HG03432 (cell line): Measurements from ENCODE around the gene ZNF274.
"Not testable (repeated sequence)": the region's sequence is repeated elsewhere in the genome, so short reads cannot be mapped to it uniquely, and the experiment has no call there.

Experiments used
- ATAC-seq: cut with Tn5 transposase; IDR thresholded peaks from one replicate; pipeline ENCODE4 v1.9.1; 2021; ENCODE audit warnings: mild to moderate bottlenecking, moderate library complexity; ENCODE audit not compliant: unreplicated experiment

Gene ZNF274

DNA sequence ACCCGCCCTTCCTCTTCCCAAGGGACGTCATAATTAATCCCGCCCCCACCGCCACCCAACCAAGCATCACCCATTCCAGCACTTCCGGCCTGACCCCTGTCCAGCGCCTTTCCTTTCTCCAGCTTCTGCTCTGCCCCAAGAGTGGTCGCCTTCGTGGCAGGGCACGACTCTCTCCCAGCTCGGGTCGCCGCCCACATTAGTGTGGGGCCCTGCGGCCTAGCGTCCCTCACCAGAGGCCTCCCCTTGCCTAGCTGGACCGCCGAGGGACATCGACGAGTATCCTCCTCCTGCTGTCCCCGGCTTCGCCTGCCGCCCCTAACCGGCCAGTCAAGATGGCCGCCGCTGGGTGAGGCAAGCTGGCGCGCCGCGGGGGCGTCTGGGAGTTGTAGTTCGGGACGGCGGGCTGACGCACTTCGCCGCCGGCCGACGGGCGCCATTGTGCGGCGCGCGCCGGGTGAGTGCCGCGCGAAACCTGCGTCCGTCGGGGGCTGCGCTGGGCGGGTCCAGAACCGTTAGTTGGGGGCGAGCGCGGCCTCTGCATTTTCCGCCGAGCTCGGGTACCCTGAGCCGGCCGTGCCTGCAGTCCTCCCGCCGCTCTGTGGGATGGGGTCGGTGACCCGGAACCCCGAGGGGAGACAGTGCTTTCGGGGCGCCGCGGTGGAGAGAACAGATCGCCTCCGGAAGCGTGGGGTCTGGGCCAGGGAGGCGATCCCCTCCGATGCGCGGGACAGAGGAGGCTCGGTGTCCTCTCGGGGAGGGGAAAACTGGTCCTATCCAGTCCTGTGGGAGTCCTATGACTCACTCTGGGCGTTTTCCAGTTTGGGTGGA is at the start of gene ZNF274:
Gene ZNF274 (plus strand): TSS at position 73 of the 828 bp plus-strand sequence. CDS start 905 bp downstream, outside the sequence.
- ATAC-seq = peak; percentile 95

DNA sequence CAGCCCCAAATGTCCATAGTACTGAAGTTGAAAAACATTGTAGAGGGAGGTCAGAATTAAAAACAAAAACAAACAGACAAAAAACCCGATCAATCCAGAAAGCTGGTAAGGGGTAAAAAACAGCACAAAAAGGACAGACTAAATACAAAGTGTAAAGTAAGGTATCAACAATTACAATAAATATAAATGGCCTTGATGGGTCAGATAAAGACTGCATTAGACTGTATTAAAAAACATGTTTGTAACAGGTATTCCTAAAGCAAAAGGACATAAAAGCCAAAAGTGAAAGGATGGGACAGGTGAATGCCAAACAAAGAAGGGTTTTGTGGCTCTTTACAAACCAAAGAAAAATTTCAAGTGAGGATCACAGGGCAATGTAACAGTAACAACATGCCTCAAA is 48.6 kb upstream of the ZNF274 start:
- ATAC-seq = no peak

DNA sequence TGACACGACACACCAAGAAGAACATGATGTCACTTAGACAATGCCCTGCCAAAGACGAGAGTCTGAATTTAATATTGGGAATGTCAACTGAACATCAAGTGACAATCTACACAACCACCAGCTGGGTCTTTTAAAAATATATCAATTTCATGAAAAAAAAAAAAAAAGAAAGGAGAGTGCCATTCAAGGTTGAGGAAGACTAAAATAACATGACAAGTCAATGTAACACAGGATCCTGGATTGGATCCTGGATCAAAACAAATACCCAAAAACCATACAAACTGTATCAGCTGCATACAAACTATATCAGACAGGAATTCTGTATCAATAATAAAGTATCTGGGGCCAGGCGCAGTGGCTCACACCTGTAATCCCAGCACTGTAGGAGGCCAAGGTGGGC is 37.0 kb upstream of the ZNF274 start:
- ATAC-seq = no peak

DNA sequence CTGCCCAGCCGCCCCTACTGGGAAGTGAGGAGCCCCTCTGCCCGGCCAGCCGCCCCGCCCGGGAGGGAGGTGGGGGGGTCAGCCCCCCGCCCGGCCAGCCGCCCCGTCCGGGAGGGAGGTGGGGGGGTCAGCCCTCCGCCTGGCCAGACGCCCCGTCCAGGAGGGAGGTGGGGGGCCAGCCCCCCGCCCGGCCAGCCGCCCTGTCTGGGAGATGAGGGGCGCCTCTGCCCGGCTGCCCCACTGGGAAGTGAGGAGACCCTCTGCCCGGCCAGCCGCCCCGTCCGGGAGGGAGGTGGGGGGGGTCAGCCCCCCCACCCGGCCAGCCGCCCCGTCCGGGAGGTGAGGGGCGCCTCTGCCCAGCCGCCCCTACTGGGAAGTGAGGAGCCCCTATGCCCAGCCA is 35.4 kb upstream of the ZNF274 start:
- not testable (repeated sequence) for ATAC-seq

DNA sequence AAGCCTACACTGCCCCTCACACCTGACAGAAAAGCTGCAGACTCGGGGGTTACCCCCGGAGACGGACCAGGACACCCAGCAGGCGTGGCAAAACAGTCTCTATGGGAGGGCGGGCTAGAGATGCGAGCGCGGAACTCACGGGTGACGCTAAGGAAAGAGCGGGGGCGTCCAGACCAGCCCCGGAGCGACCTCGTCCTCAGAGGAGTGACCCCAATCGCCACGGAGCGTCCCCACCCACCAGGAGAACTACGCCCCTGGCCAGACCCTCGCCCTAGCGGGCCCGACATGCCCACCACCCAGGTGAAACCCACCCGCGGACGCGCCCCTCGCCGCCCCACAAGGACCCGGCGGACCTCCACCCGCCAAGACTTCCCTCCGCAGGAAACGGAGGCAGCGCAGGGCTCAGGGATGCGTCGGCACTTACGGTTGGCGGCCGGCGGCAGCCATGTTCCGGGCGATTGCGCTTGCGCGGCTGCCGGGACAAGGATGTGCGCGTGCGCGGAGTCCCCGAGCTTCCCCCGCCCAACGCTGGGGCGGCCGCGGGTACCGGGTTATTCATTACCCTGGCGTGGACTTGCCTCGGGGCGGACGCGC is 32.4 kb upstream of the ZNF274 start, which contains the start of gene ZNF329:
Gene ZNF329 (minus strand): TSS at position 462 of the 594 bp plus-strand sequence. CDS start 21,286 bp downstream, outside the sequence.
- ATAC-seq = peak; percentile 74

DNA sequence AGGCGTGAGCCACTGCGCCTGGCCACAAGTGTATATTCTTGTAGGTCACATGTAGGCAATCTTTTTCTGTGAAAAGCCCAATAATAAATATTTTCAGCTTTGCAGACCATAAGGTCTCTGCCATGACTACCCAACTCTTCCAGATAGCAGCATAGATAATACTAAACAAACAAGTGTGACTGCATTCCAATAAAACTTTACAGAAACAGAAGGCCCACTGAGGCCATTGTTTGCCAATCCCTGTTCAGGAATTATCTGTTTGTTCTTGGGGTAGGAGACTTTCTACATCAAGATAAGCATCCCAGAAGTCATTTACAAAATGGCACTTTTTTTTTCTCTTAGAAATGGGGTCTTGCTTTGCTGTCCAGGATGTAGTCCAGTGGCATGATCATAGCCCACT is 29.5 kb upstream of the ZNF274 start:
- no peak for ATAC-seq

DNA sequence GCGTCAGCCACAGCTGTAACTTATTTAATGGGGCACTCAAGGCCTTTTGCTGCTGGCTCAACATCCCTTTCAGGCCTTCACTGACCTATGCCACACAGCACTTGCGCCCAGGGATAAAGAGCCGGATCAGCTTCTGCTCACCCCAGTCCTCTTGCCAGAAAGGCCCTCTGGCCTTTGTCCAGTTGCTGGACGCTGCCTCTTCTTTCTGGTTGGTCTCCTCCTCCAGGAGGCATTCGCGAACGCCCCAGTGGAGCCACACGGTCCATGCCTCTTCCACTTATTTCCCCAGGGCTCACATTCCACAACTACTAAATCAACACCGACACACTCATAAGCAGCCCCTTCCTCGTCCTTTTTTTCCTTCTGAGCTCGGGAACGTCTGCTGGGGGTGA is 28.6 kb upstream of the ZNF274 start:
- ATAC-seq = no peak

DNA sequence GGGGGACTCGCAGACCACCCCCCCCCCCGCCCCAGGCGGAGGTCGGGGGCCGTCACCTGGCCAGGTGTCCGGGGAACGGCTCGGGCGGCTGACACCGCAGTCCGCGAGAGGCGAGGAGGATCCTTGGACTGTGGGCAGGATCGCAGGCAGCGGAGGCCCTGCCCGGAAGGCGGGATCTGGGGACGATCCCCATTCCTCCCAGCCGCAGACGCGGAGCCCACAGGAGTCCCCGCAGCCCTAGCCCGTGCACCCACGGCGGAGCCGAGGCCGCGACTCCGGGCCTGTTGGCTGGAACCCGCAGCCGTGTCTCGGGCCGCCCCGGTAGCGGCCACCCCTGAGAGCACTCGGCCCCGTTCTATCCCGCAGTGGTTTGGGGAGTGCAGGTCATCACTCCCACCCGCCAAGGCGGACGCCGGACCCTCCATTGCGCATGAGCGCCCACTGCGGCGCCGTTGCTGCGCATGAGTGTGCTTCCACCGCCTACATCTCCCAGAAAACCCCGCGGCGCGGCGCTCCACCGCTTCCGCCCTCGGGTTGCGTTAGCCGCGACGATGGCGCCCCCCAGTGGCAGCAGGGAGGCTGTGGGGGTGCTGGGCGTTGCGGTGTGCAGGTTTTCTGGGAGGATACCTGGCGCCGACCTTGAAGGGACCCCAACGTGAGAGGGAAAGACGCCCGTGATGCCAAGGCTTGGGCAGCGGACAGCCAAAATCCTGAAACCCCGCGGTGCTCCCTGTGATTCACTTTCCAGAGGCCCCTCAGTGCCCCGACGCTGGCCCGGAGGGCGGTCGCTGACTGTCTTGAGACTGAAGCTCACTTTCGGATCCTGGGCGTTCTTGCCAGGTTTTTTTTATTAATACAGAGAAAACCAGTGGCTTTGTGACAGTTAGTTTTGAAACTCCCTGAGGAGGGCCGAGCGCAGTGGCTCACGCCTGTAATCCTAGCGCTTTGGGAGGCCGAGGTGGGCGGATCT is 27.9 kb upstream of the ZNF274 start:
- ATAC-seq = peak; percentile 77

DNA sequence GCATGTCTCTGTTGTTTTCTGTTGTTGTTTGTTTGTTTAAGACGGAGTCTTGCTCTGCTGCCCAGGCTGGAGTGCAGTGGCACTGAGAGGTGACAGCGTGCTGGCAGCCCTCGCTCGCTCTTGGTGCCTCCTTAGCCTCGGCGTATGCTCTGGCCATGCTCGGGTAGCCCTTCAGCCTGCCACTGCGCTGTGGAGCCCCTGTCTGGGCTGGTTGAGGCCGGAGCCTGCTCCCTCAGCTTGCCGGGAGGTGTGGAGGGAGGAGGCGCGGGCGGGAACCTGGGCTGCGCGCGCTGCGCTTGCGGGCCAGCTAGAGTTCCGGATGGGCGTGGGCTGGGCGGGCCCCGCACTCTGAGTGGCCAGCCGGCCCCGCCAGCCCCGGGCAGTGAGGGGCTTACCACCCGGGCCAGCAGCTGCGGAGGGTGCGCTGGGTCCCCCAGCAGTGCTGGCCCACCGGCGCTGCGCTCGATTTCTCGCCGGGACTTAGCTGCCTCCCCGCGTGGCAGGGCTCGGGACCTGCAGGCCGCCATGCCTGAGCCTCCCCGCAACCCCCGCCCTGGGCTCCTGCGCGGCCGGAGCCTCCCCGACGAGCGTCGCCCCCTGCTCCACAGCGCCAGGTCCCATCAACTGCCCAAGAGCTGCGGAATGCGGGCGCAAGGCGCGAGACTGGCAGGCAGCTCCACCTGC is 25.7 kb upstream of the ZNF274 start:
- no peak for ATAC-seq

DNA sequence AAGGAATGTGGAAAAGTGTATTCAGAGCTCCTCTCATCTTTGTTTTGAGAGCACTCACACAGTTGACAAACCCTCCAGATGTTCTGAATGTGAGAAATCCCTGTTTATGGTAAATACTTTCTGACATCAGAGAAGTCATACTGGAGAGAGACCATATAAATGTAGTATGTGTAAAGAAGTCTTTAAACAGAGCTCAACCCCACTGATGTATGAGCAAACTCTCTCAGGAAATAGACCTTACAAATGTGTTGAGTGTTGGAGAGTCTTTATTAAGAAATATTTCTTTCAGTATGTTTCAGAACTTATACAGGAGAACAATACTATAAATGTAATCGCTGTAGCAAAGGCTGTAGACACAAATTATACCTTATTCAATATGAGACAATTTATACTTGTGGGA is 16.6 kb upstream of the ZNF274 start:
- ATAC-seq = no peak

DNA sequence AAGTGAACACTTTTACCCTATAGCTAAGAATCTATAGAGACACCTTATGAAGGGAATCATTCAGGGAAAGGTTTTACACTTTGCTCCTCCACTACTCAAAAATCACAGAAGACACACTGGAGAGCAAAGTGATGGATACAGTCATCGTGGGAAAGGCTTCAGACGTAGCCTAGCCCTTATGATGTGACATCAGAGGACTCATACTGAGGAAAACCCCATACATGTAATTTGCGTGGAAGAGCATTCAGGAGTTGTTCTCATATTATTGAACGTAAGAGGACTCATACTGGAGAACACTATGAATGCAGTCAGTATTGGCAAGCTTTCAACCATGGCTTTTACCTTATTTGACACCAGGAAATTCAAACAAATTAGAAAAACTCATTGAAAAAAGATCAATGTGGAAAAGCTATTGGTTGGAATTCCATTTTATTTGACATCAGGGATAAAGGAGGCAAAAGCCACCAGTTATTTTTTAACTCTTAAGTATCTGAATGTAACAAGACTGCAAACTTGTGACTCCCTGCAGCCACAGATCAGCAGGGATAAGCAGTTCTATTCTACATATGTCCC is 16.1 kb upstream of the ZNF274 start:
- no peak for ATAC-seq

DNA sequence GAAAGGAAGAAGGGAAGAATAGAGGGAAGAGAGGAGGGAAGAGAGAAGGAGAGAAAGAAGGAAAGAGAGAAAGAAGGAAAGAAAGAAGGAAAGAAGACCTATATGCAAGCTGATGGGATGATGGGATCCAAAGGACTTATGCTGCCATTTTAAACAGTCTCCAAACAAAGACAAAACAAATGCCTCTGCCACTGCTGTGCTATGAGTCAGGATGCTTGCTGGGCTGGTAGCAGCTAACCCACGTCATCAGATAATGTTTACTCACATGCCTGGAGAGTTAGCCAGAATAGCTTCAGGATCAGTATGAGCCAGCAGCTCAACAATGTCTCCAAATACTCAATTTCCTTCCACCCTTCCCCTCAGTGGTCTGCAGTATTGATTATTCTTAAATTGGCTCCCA is 12.0 kb upstream of the ZNF274 start:
- ATAC-seq = no peak

DNA sequence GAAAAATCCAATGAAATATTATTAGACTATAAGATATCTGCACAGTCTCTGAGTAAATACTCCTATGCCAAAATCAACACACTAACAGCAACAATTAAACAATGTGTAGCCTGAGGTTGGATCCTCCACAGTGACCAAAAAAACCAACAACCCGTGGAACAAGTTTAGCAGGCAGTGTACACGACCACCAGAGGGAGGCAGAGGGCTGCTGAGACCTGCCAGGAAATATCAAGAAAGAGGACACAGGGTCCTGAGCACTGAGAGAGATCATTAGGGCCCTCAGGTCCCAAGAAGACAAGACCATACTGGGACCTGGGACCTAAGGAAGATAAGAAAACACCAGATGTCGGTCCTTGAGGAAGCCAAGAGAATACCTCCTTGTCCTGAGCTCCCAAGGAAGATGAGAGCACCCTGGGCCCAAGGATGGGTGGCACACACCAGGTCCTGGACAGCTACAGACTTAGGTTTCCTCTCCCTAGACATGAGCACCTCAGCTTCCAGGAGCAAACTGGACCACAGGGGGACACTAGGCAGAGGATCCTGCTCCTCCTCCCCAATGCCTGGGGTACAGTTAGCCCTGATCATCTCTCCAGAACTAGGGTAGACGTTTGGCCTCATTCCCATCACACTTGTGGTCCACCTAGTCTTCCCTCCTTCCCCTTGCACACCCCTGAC is 822 bp upstream of the ZNF274 start:
- no peak for ATAC-seq

DNA sequence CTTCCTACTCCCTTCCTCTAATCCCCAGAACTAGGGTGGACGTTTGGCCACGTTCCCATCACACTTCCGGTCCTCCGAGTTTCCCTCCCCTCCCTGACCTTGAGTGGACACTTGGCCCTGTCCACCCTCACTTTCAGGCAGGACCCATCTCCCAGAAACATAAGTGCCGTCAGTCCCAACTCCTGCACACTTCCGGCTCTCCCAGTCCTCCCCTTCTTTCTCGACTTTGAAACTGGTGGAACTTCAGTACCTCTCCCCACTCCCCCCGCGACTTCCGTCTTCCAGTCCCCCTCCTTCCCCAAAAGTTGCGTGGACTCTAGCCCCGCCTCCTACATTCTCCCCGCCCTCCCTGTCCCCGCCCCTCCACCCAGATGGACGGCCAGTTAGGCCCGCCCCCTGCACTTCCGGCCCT is 278 bp upstream of the ZNF274 start:
- ATAC-seq = no peak

DNA sequence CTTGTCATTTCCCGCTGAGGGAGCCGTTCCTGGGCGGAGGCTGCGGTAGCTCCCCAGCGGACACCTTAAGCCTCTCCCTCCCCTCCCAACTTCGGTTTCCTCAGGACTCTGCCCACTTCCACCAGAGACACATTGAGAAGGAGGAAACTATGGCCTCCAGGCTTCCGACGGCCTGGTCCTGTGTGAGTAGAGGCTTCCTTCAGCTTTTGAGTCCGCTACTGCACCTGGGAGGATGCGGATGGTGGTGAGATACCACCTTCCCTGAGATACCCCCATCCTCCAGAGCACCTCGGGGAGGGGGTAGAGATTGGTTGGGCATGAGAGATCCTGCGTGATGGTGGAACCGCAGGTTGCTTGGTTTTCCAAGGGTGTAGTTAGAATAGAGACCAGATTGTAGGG is 955 bp downstream of the ZNF274 start:
- ATAC-seq = no peak

DNA sequence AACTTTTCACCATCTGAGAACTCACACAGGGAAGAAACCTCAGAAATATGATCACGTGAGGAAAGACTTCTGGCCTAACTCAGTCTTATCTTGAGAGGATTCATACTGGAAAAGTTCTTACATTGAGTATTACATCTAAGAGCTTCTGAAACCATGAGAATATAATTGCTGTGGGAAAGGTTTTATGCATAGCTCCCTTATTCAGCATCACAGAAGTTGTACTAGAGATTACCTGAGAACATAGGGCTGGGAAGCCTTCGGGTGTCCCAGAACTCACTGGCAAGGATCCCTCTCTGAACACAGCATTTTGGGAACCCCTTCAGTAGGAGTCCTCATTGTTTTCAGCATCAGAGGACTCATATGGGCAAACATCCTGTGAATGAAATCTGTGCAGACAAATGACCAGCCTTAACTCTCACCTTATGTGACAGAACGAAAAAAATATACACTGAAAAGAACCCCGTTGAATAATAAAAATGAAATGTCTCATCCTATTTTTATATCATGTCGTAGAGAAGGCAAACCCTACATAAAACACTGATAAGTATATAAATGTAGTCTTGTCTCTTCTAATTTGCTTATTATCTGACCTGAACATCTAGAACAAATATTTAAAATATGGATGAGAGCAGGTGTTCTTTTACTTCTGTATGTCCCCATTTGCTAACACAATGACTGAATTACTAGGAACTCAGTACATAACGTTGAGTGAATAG is 14.2 kb downstream of the ZNF274 start:
- no peak for ATAC-seq

DNA sequence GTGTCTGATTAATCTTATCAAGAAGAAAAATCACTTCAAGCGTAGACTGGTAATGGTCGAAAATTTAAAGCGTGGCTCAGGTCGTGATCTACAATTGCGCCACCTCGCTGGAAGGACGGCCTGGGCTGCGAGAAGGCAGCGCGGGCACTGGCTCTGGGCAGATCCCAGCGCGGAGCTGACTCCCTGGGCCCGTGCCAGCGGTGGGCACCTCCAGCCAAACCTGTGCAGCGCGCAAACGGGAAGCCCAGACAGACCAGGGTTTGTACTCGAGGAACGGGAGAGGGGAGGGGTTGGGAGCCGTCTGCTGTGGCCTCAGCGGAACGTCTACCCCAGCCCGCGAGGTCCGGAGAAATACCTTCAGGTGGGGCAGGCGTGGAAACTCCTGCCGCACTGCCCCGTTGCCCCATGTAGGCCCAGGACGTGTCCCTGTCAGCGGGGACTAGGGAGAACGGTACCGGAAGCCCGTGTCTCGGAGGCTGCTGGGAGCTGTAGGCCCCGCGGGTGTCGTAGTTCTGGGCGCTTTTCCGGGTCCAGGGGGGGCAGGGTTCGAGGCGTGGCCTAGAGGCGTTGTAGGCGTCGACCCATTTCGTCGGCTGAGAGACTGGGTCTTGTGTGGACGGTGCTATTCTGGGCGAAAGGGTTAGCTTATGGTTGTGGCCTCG is 21.1 kb downstream of the ZNF274 start:
- ATAC-seq = no peak

DNA sequence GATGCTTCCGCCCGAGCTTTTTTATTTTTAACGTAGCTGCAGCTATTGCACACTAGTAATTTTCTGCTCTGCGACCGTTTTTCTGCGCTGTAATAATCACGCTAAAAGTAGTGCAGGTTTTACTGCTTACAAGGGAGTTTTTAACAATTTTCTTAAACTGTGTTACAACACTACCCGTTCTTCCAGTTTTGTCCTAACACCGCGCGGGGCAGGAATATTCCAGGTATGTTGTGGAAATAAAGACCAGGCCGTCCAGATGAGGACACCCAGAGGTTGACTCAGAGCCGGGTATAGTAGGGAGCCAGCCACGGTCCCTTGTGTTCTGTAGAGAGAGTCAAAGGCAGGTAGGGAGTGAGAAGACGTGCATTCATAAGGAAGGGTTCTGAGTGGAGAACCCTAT is 21.7 kb downstream of the ZNF274 start:
- no peak for ATAC-seq

DNA sequence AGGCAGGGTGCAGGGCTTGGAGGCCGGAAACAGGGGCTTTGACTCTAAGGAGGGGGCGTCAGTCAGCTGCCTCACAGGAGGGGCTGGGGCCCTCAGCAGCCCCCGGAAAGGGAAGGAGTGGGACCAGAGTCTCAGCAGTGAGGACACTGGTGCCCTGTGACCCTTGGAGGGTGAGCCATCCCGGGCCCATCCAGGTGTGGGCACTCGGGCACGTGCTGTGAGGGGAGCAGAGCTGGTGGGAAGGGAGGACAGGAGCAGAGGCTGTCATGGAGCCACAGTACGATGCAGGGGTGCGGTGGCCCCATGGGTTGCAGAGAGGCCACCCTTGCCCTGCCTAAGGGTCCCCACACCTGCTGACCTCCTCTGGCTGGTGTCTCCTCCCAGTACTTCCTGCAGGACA is 26.7 kb downstream of the ZNF274 start:
- ATAC-seq = no peak
